Activated naive CD8-positive, alpha-beta T cell (primary cell): Measurements from ENCODE around the gene GLIS2.

Experiments used
- H3K27ac Mint-ChIP-seq: one replicate; pipeline ENCODE4 v1.8.0; 2021; ENCODE audit warnings: mixed read lengths
- H3K27me3 Mint-ChIP-seq: one replicate; pipeline ENCODE4 v1.8.0; 2021; ENCODE audit warnings: mixed read lengths
- H3K36me3 Mint-ChIP-seq: one replicate; pipeline ENCODE4 v1.8.0; 2021; ENCODE audit warnings: mixed read lengths
- H3K4me1 Mint-ChIP-seq: one replicate; pipeline ENCODE4 v1.8.0; 2021; ENCODE audit warnings: low read depth, mixed read lengths
- H3K4me3 Mint-ChIP-seq: one replicate; pipeline ENCODE4 v1.8.0; 2021; ENCODE audit warnings: mild to moderate bottlenecking, mixed read lengths
- H3K9me3 Mint-ChIP-seq: one replicate; pipeline ENCODE4 v1.8.0; 2021; ENCODE audit warnings: low read depth, mixed read lengths

GLIS2 gene

DNA sequence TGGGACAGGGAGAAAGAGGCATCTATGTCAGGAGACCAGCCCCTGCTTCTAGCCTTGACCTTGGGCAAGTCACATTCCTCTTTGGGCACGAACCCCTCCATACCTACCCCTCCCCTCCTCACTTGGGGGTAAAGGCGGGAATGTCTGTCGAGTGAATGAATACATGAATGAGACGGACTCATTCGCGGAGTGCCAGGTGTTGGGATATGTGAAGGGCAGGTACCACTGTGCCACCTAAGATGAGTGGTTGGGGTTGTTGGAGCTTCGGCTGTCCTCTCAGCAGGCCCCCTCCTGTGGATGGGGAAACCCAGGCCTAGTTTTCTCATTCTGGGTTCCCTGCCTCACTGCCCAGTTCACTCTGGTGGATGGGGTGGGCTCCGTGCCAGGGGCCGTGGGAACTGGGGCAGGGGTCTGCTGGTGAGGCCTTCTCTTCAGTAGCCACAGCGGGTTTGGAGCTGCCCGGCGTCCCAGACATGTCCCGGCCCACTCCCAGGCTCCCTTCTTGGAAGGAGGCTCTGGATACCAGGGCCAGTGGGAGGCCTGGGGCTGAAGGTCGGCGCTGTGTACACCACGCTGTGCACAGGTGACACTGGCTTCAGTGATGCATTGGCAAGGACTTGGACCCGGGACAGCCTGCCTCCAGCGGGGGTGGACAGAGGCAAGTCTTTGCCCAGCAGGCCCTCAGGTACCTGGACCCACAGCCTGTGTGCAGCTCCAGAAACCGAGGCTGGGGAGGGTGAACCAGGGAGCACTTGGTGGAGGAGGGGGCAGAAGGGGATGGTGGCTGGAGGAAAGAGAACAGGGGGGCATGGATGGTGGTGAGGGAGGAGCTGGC lies 5.6 kb downstream of the GLIS2 start:
- Mint-ChIP-seq H3K27ac (no peak overlapping the region), H3K36me3 (no peaks in the 10 kb centered on the region), H3K27me3 (no peaks in the 10 kb centered on the region), H3K9me3 (no peaks in the 10 kb centered on the region), H3K4me1 (peaks cover 6% of the 10 kb centered on the region), H3K4me3 (no peak overlapping the region)

DNA sequence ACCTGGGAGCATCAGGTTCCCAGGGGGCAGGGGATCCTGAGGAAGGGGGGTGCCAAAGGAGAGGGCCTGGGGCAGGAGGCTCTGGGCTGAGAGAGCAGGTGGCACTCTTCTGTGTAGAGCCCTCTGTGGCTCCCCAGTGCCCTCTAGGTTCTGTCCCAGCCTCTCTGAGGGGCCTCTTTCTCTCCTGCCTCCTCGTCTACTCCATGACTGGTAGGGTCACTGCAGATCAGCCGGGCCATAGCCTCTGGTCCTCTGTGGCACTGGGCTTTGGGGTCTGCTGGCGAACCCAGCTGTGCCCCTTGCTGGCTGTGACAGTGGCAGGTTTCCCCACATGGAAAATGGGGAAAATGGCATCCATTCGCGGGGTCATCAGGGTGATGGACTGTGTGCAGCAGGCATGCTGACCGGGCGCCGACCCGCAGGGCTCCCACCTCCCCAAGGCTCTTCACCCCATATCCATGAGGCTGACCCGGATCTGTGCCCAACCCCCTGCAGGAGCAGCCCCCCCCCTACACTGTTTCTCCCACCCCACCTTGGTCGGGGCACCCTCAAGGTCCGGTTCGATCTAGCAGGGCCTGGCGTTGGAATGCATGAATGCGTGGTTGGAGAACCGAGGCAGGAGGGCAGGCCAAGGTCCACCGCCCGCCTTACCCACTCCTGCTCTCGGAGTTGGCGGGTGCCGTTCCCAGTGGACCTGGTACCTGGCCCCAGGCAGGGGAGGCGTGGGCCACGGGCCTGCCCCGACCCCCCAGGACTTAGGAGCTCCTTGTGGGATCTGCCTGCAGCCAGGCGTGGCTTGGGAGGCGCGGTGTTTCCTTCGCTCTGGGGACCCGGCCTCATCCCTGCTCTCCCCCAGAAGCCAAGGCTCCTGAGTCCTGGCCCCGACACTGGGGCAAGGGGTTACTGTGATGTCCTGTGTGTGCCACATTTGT lies 6.5 kb downstream of the GLIS2 start:
- no peaks in the 10 kb centered on the region for H3K9me3 Mint-ChIP-seq
- H3K4me3 Mint-ChIP-seq, result no peak overlapping the region
- H3K27ac Mint-ChIP-seq, result no peak overlapping the region
- no peaks in the 10 kb centered on the region for H3K36me3 Mint-ChIP-seq
- H3K4me1 Mint-ChIP-seq, result peaks cover 6% of the 10 kb centered on the region
- no peaks in the 10 kb centered on the region for H3K27me3 Mint-ChIP-seq

DNA sequence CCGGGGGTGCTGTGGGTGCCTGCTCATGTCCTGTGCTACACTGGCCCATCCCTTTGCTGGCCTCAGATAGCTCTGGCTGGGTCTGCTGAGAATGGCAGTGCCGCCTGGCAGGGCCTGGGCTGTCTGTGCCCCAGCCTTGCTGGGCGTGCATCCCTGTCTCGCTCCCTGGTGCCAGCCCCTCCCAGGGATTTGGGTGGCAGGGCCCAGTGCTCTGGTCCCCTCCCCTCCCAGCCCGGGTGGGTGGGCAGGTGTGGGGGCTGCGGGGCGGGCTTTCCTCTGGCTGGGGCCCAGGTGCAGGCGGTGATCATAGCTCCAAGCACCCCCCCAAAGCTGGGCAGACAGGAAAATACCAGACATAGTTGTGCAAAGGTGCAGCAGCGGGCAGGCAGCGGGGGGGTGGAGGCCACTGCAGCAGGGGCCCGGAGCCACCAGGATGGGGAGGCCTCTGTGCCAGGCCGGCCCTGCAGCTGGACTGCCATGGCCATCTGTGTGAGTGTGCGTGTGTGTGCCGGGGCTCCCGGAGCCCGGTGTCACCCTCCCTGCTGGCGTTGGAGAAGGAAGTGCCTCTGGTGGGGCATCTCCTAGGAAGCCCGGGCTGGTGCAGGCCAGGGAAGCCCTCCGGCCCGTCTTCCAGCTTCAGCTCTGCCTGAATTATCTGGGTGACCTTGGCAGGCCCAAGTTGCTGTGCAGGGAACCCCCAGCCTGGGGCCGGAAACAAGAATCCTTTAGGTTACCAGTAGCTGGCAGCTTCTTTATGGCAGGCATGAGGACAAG lies 7.4 kb downstream of the GLIS2 start:
- Mint-ChIP-seq H3K9me3 (no peaks in the 10 kb centered on the region), H3K4me3 (no peak overlapping the region), H3K27ac (no peak overlapping the region), H3K4me1 (peaks cover 6% of the 10 kb centered on the region), H3K27me3 (no peaks in the 10 kb centered on the region), H3K36me3 (no peaks in the 10 kb centered on the region)

DNA sequence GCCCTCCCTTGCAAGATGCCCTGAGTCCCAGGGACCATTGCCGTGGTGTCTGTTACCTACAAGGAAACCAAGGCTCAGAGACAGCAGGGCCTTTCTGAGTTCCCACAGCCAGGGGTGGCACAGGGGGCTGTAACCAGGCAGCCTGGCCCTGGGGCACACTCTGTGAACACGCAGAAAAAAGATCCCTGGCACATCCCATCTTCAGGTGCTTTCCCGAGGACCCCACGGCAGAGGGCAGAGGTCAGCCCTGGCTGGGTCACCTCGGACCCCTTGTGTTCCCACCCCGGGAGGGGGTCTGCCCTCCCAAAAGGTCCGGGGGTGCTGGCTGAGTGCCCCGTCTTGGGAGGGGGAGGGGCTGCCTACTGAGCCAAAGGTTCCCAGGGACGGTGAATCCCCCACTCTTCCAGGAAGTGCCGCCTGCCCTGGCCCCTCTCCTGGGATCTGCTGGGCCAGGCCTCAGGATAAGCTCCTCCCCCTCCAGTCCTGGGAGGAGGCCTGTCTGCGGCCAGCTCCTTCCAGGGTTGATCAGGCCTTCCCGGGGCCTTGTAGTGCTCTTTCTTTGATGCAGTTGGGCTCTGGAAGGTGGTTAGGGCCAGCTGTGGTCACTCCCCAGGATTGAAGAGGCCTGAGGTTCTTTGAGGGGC lies 8.1 kb downstream of the GLIS2 start:
- no peaks in the 10 kb centered on the region for H3K27me3 Mint-ChIP-seq
- H3K4me1 Mint-ChIP-seq, result peaks cover 4% of the 10 kb centered on the region
- H3K9me3 Mint-ChIP-seq, result no peaks in the 10 kb centered on the region
- no peak overlapping the region for H3K4me3 Mint-ChIP-seq
- H3K36me3 Mint-ChIP-seq, result no peaks in the 10 kb centered on the region
- H3K27ac Mint-ChIP-seq, result no peak overlapping the region

DNA sequence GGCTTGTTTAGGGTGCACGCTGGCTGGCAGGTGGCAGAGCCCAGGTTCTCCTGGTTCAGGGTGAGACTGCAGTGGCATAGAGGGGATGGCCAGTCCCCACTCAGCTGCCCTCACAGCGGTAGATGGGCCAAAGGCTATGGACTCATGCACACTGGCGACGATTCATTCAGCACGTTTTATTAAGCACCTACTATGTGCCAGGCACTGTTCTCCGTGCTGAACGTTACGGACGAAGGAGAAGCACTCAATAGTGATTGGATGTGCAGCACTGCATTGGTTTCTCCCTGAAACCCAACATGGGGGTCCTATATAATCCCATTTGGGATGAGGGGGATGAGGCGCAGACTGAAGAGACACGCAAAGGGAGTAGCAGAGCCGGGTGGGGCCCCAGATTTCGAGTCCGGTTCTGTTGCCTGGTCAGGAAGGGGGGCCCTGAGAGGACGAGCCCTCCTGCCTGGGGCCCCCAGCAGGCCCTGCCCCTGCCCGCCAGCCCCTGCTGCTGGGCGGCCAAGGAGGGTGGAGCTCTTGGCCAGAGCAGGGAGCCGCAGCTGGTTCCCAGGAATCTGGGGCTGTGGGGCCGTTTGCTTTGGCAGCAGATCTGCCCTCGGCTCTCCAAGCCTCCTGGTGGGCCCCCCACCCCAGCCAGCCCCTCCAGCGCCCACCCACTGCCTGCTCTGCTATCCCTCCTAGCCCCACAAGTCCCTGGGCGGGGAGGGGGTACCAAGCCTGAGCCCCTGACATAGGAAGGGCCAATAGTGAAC lies 8.8 kb downstream of the GLIS2 start:
- H3K27ac Mint-ChIP-seq, result no peak overlapping the region
- no peak overlapping the region for H3K4me3 Mint-ChIP-seq
- no peaks in the 10 kb centered on the region for H3K36me3 Mint-ChIP-seq
- H3K9me3 Mint-ChIP-seq, result no peaks in the 10 kb centered on the region
- H3K27me3 Mint-ChIP-seq, result no peaks in the 10 kb centered on the region
- H3K4me1 Mint-ChIP-seq, result peaks cover under 1% of the 10 kb centered on the region

DNA sequence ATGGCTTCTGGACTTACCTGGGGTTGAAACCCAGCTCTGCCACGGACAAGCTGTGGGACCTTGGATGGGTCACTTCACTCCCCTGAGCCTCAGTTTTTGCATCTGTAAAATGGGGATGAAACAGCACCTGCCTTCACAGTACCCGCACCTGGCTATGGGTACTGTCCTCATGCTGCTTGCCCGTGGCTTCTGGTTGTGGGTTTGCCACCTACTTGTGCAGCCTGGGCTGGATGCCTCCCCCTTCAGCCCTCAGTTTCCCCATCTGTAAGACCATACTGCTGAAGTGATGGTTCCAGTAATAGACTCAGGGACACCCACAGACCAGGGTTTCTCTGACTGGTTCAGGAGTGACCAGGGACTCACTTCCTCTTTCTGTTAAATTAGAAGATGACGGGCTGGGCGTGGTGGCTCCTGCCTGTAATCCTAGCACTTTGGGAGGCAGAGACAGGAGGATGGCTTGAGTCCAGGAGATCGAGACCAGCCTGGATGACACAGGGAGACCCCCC lies 9.4 kb downstream of the GLIS2 start:
- no peaks in the 10 kb centered on the region for H3K9me3 Mint-ChIP-seq
- H3K4me3 Mint-ChIP-seq, result no peak overlapping the region
- H3K4me1 Mint-ChIP-seq, result peaks cover 3% of the 10 kb centered on the region
- H3K27me3 Mint-ChIP-seq, result no peaks in the 10 kb centered on the region
- no peaks in the 10 kb centered on the region for H3K36me3 Mint-ChIP-seq
- no peak overlapping the region for H3K27ac Mint-ChIP-seq

DNA sequence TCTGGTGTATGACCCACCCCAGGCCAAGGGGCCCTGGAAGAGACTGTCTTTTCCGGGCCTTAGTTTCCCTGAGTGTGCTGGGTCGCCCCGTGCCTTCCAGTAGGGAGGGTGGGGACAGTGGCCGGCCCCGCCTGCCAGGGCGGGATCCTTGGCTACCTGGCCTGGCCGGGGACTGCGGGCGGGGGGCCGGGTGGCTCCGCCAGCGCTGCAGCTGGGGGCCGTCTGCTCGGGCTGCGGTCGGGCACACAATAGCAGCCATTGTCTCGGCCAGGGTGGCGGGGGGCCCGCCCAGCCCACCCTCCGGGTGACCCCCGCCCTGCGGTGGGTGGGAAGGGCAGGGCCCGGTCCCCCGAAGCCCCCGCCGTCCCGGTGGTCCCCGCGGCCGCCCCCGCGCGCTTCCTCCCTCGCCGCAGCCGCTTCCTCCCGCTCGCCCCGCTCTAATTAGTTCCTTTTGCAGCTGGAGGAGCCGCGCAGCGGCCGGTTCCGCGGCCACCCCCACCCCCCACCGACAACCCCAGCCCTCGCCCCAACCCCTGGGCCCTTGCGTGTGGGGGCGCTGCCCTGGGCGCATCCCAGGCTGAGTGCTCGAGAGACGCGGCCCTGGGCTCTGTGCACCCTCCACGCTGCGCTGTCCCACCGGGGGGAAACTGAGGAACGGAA lies 11.6 kb downstream of the GLIS2 start:
- no peaks in the 10 kb centered on the region for H3K9me3 Mint-ChIP-seq
- H3K4me3 Mint-ChIP-seq, result peak overlapping the region; percentile 40
- no peaks in the 10 kb centered on the region for H3K27me3 Mint-ChIP-seq
- no peak overlapping the region for H3K27ac Mint-ChIP-seq
- H3K36me3 Mint-ChIP-seq, result no peaks in the 10 kb centered on the region
- H3K4me1 Mint-ChIP-seq, result peaks cover 3% of the 10 kb centered on the region

DNA sequence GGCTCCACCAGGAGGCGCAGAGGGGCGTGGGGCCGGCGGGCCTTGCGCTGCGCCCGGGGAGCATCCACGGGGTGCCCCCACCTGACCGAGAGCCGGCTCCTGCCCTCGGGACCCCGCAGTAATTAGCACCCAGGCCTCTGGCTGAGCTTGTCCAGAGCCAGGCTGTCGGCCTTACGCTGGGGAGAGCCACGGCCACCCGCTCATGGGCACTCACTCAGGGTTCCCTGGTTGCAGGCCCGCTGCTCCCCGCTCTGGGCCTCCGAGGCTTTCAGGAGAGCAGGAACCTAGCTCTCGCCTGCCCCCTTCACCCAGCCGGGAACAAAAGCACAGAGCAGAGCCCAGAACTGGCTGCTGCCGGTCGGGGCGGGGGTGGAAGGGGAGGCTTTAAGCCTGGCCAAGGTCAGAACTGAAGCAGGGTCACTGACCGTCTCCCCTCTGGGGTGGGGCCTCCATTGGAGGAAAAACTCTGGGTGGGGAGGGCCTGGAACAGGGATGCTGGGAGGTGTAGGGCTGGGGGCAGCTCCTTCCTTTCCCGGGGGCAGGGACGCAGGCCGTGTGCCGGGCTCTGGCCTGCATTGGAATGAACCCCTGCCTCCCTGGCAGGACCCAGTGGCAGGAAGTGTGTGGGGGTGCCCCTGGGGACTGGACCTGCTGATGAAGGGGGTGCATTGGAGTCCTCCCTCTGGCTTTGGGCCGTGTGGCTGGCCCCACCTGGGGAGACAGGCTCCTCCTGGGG lies 12.3 kb downstream of the GLIS2 start:
- Mint-ChIP-seq H3K9me3 (no peaks in the 10 kb centered on the region), H3K4me1 (peaks cover 3% of the 10 kb centered on the region), H3K27ac (no peak overlapping the region), H3K4me3 (peak overlapping the region; percentile 46), H3K27me3 (no peaks in the 10 kb centered on the region), H3K36me3 (no peaks in the 10 kb centered on the region)

DNA sequence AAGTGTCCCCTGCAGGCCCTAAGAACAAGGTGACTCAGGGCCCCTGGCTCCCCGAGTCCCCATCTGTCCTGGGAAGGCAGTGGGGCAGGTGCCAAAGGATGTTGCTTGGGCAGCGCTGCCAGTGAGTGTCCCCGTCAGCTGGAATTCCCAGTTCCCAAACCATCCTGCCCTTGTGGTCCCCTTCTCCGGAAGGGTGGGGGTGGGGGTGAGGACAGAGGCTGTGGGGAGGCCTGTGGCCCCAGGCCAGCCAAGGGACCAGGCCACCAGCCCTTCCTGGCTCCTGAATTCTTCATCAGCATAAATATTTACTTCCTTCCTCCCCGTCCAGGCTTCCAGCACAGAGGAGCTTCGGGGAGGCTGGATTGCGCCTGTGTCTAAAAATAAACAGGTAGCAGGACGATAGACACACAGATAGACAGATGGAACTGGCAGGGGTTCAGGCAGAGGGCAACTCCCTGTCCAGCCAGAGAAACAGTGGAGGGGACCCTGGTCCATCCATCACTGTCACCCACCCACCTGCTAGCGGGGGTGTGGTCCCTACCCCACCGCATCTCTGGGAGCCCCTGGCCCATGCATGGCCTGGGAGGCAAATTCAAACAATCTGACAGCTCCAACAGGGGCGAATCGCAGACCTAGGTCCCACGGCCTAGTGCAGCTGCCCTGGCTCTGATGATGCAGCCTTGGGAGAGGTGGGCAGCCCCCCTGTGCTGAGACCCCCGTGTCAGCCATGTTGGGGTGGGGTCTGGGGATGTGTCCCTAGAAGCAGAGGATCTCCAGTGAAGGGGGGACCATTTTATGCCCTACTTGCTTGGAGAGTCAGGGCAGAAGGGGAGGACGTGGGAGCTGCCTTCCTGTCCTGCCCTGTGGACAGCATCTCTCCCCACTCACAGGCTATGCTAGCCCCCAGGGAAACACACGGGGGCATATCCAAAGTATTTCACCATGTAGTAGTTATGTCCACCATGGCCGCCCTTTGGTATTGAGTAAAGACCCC lies 13.2 kb downstream of the GLIS2 start:
- H3K36me3 Mint-ChIP-seq, result no peaks in the 10 kb centered on the region
- H3K4me1 Mint-ChIP-seq, result peaks cover 3% of the 10 kb centered on the region
- no peak overlapping the region for H3K4me3 Mint-ChIP-seq
- H3K27ac Mint-ChIP-seq, result no peak overlapping the region
- H3K9me3 Mint-ChIP-seq, result no peaks in the 10 kb centered on the region
- no peaks in the 10 kb centered on the region for H3K27me3 Mint-ChIP-seq

DNA sequence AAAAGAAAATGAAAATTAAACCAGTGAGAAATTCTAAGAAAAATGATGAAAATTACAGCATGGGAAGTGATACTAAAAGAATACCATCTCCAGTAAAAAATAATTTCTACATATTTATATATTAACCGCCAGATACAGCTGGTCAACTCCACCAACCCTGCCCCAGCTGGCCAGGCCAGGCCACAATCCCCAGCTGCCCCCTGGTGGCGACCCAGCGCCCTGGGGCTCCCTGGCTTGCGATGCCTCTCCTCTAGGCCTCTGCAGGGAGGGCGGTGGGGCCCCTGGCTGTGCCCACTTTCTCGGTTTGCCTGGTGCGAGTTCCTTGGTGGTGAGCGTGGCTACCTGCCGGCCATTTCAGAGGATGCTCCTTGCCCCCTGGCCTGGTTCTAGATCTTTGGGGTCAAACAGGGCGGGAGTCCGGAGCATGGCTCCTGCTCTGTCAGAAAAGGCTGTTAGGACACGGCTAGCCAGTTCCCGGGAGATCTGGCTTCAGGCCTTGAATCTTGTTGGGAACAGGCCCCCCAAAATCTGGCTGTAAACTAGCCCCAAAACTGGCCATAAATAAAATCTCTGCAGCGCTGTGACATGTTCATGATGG lies 14.5 kb downstream of the GLIS2 start:
- H3K36me3 Mint-ChIP-seq, result no peaks in the 10 kb centered on the region
- peaks cover 3% of the 10 kb centered on the region for H3K4me1 Mint-ChIP-seq
- no peaks in the 10 kb centered on the region for H3K9me3 Mint-ChIP-seq
- H3K4me3 Mint-ChIP-seq, result no peak overlapping the region
- H3K27me3 Mint-ChIP-seq, result no peaks in the 10 kb centered on the region
- no peak overlapping the region for H3K27ac Mint-ChIP-seq

DNA sequence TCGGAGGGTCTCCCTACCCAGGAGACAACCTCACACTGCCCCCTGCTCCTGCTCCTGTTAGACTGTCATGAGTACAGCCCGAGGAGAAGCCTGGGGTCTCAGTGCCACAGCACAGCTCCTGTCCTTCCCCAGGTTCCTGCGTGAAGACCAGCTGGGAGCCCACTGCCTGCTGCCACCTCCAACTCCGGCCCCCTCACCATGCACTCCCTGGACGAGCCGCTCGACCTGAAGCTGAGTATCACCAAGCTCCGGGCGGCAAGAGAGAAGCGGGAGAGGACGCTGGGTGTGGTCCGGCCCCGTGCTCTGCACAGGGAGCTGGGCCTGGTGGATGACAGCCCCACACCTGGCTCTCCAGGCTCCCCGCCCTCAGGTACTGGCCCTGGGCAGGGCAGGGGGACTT lies 16.2 kb downstream of the GLIS2 start:
- H3K4me1 Mint-ChIP-seq, result peaks cover 3% of the 10 kb centered on the region
- no peaks in the 10 kb centered on the region for H3K36me3 Mint-ChIP-seq
- H3K27ac Mint-ChIP-seq, result no peak overlapping the region
- no peaks in the 10 kb centered on the region for H3K9me3 Mint-ChIP-seq
- H3K4me3 Mint-ChIP-seq, result no peak overlapping the region
- H3K27me3 Mint-ChIP-seq, result no peaks in the 10 kb centered on the region
